Measurements from ENCODE around the gene S100A12.

Gene S100A12

GRCh38 chr1:153396461-153396860 lies 21.0 kb upstream of the S100A12 start:
- no peak for TF ChIP-seq CTCF (IDR thresholded peaks at IDR 0.05; ENCODE audit: insufficient read depth, low read length, poor library complexity, severe bottlenecking)
- TF ChIP-seq EZH2phosphoT487 (conservative IDR thresholded peaks at IDR 0.05; ENCODE audit: low read length), result no peak
- Histone ChIP-seq H3K27me3 (ENCODE audit: low read length) (no peaks in the 10 kb centered on the region), H3K9me3 (ENCODE audit: insufficient read depth, low read length) (no peaks in the 10 kb centered on the region), H3K9me2 (replicated peaks; ENCODE audit: insufficient read depth, low read length) (no peaks in the 10 kb centered on the region), H3F3A (ENCODE audit: insufficient read depth) (no peaks in the 10 kb centered on the region), H2AFZ (ENCODE audit: low read depth, low read length, severe bottlenecking) (no peak overlapping the region), H3K4me3 (ENCODE audit: insufficient read depth, low read length, poor library complexity, severe bottlenecking) (no peak overlapping the region), H3K79me2 (ENCODE audit: insufficient read depth, low read length) (no peaks in the 10 kb centered on the region), H3K9ac (ENCODE audit: low read length) (no peak overlapping the region), H3K36me3 (ENCODE audit: low read length) (no peaks in the 10 kb centered on the region), H3K4me2 (ENCODE audit: low read depth, low read length, poor library complexity, severe bottlenecking) (no peak overlapping the region), H3K27ac (ENCODE audit: low read depth, low read length) (no peak overlapping the region), H4K20me1 (ENCODE audit: low read depth, low read length) (no peaks in the 10 kb centered on the region)

- H3K27me3 ChIP-seq (ENCODE audit: low read length), result no peaks in the 10 kb centered on the region
- no peaks in the 10 kb centered on the region for H3K9me2 ChIP-seq (replicated peaks; ENCODE audit: insufficient read depth, low read length)
- H3K79me2 ChIP-seq (ENCODE audit: insufficient read depth, low read length), result no peaks in the 10 kb centered on the region
- H3F3A ChIP-seq (ENCODE audit: insufficient read depth), result no peaks in the 10 kb centered on the region
- no peak overlapping the region for H3K4me3 ChIP-seq (ENCODE audit: insufficient read depth, low read length, poor library complexity, severe bottlenecking)
- H2AFZ ChIP-seq (ENCODE audit: low read depth, low read length, severe bottlenecking), result no peak overlapping the region
- H3K4me2 ChIP-seq (ENCODE audit: low read depth, low read length, poor library complexity, severe bottlenecking), result no peak overlapping the region
- no peaks in the 10 kb centered on the region for H3K9me3 ChIP-seq (ENCODE audit: insufficient read depth, low read length)
- no peaks in the 10 kb centered on the region for H3K36me3 ChIP-seq (ENCODE audit: low read length)
- H3K27ac ChIP-seq (ENCODE audit: low read depth, low read length), result no peak overlapping the region
- no peaks in the 10 kb centered on the region for H4K20me1 ChIP-seq (ENCODE audit: low read depth, low read length)
- no peak for TF ChIP-seq CTCF (IDR thresholded peaks at IDR 0.05; ENCODE audit: insufficient read depth, low read length, poor library complexity, severe bottlenecking)
- no peak for TF ChIP-seq EZH2phosphoT487 (conservative IDR thresholded peaks at IDR 0.05; ENCODE audit: low read length)
- no peak overlapping the region for H3K9ac ChIP-seq (ENCODE audit: low read length)
Measured at GRCh38 chr1:153395776-153396175, 20.4 kb upstream of the S100A12 start.

GRCh38 chr1:153395136-153395685 lies 19.8 kb upstream of the S100A12 start:
- no peak overlapping the region for H3K9ac ChIP-seq (ENCODE audit: low read length)
- no peak for TF ChIP-seq EZH2phosphoT487 (conservative IDR thresholded peaks at IDR 0.05; ENCODE audit: low read length)
- no peak for TF ChIP-seq CTCF (IDR thresholded peaks at IDR 0.05; ENCODE audit: insufficient read depth, low read length, poor library complexity, severe bottlenecking)
- H3K9me2 ChIP-seq (replicated peaks; ENCODE audit: insufficient read depth, low read length), result no peaks in the 10 kb centered on the region
- no peaks in the 10 kb centered on the region for H3K36me3 ChIP-seq (ENCODE audit: low read length)
- H4K20me1 ChIP-seq (ENCODE audit: low read depth, low read length), result no peaks in the 10 kb centered on the region
- no peak overlapping the region for H3K27ac ChIP-seq (ENCODE audit: low read depth, low read length)
- no peaks in the 10 kb centered on the region for H3K9me3 ChIP-seq (ENCODE audit: insufficient read depth, low read length)
- no peaks in the 10 kb centered on the region for H3F3A ChIP-seq (ENCODE audit: insufficient read depth)
- H3K27me3 ChIP-seq (ENCODE audit: low read length), result no peaks in the 10 kb centered on the region
- H3K4me2 ChIP-seq (ENCODE audit: low read depth, low read length, poor library complexity, severe bottlenecking), result no peak overlapping the region
- no peak overlapping the region for H2AFZ ChIP-seq (ENCODE audit: low read depth, low read length, severe bottlenecking)
- H3K4me3 ChIP-seq (ENCODE audit: insufficient read depth, low read length, poor library complexity, severe bottlenecking), result no peak overlapping the region
- H3K79me2 ChIP-seq (ENCODE audit: insufficient read depth, low read length), result no peaks in the 10 kb centered on the region

Data from SU-DHL-6 (cell line).